Activated CD8-positive, alpha-beta T cell treated with anti-CD3 and anti-CD28 coated beads for 36 hours (primary cell): ENCODE data around the gene RNF14. TPM values are rescaled to one million over a fixed set of nuclear protein-coding genes. Genes with fewer than 3 reads are reported as not detected.

Experiments
- ATAC-seq: fragments of 200-7000 bp; cut with Tn5 transposase; one replicate; pipeline ENCODE4 v1.10.0; 2021; ENCODE audit warnings: mild to moderate bottlenecking, moderate library complexity
- CTCF ChIA-PET: fragments of 350-600 bp; sonication (Branson Sonifier 250); formaldehyde crosslinking; loops from one replicate; lab custom pipeline; 2021; ENCODE audit warnings: antibody characterized with exemption; lab: Charles Lee
- POLR2A ChIA-PET: fragments of 350-600 bp; sonication (Branson Sonifier 250); formaldehyde crosslinking; loops from one replicate; lab custom pipeline; 2021; ENCODE audit warnings: antibody characterized with exemption; lab: Charles Lee
- DNase-seq: peaks from one replicate; pipeline ENCODE4 v3.0.0-alpha.2; 2020
- H3K27ac Mint-ChIP-seq: one replicate; pipeline ENCODE4 v1.8.0; 2021; ENCODE audit warnings: mild to moderate bottlenecking, mixed read lengths
- H3K27me3 Mint-ChIP-seq: one replicate; pipeline ENCODE4 v1.8.0; 2021; ENCODE audit warnings: mixed read lengths
- H3K36me3 Mint-ChIP-seq: one replicate; pipeline ENCODE4 v1.8.0; 2021; ENCODE audit warnings: low read depth, mixed read lengths
- H3K4me1 Mint-ChIP-seq: one replicate; pipeline ENCODE4 v1.8.0; 2021; ENCODE audit warnings: low read depth, mixed read lengths
- H3K4me3 Mint-ChIP-seq: one replicate; pipeline ENCODE4 v1.8.0; 2021; ENCODE audit warnings: mild to moderate bottlenecking, moderate library complexity, mixed read lengths
- H3K9me3 Mint-ChIP-seq: one replicate; pipeline ENCODE4 v1.8.0; 2021; ENCODE audit warnings: mixed read lengths
- intact Hi-C: fragments of 100-400 bp; cut with micrococcal nuclease; formaldehyde crosslinking; loops from one replicate; pipeline ENCODE4 v1.10.0; 2022
- total RNA-seq, 2 experiments: library from RNA; stranded (reverse); gene quantifications; one replicate each; pipeline ENCODE4 v1.2.3, GENCODE V29; 2021
- TF ChIP-seq, protein P1 (sequence below): fragments of 200-600 bp; IDR thresholded peaks from one replicate; pipeline ENCODE4 v1.8.0; 2022; ENCODE audit warnings: antibody characterized with exemption, mild to moderate bottlenecking

Gene RNF14
- total RNA-seq, 2 experiments from 2014 or later, result 34.1 to 35.0 TPM

DNA sequence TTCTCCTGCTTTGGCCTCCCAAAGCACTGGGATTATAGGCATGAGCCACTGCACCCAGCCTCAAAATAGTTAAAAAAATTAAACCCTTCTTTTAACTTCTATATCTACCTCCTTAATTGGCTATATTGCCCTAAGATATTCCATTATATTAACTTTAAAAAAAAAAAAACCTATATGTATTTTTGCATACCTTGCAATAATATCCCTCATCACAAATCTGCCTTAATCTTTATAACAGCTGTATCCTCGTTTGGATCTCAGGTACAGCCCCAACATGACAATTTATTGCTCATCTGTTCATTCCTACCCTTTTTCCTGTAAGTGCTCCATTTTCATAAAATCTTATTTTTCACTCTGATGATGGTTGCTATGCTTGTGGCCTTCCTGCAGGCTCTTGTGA is 31.3 kb downstream of the RNF14 start:
- Mint-ChIP-seq H3K27me3 (no peaks in the 10 kb centered on the region), H3K27ac (peak overlapping the region; percentile 88)

DNA sequence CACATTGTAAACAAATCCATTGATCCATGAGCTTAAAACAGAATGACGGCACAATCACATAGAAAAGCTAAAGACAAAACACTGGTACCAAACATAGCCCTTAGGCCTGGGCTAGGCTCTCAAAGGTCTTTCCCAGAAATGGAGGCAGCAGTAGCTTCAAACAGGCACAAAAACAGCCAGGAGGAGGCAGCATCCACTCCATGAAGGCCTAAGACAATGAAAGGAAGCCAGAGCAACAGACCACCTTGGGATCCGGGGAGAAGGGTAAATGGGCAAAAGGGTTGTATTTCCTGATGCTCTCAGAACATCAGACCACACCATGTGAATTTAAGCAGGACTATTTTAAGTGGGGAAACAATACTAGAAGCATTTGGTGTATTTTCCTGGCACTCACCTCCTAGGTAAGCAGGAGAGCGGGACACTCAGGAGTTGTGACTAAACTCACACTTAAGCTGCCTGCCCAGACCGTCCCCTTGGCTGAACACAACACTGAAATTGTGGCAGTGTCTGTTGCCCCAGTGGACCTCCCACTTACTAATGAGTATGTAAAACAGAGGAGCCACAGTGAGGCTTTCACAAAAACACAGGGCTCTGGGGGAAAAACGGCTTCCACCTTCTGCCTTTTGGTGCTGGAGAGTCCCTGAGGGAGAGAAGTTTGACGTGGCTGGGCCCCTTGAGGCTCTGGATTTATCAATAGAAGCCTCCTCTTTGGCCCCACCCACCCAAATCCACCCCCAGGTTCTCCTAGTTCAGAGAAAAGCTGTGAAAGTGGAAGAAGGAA is 32.0 kb downstream of the RNF14 start:
- TF ChIP-seq, protein P1, sequence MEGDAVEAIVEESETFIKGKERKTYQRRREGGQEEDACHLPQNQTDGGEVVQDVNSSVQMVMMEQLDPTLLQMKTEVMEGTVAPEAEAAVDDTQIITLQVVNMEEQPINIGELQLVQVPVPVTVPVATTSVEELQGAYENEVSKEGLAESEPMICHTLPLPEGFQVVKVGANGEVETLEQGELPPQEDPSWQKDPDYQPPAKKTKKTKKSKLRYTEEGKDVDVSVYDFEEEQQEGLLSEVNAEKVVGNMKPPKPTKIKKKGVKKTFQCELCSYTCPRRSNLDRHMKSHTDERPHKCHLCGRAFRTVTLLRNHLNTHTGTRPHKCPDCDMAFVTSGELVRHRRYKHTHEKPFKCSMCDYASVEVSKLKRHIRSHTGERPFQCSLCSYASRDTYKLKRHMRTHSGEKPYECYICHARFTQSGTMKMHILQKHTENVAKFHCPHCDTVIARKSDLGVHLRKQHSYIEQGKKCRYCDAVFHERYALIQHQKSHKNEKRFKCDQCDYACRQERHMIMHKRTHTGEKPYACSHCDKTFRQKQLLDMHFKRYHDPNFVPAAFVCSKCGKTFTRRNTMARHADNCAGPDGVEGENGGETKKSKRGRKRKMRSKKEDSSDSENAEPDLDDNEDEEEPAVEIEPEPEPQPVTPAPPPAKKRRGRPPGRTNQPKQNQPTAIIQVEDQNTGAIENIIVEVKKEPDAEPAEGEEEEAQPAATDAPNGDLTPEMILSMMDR, result peak; percentile 51
- POLR2A ChIA-PET, result interaction anchor here (1.3 to 6.7 kb wide), 2 partner anchors 9 to 14 kb away, joined by 3 to 52 read pairs; partner anchors contain the start of gene GNPDA1
- no peaks in the 10 kb centered on the region for H3K9me3 Mint-ChIP-seq
- intact Hi-C loops, result no loop called here
- H3K27me3 Mint-ChIP-seq, result no peaks in the 10 kb centered on the region
- peaks cover 58% of the 10 kb centered on the region for H3K36me3 Mint-ChIP-seq
- ATAC-seq (peak; percentile 56), DNase-seq (peak; percentile 49)
- no peak overlapping the region for H3K4me3 Mint-ChIP-seq
- CTCF ChIA-PET, result interaction anchor here (0.7 to 37.7 kb wide), 13 partner anchors 10 to 308 kb away, joined by 3 to 592 read pairs (median 7); partner anchors contain the start of genes GNPDA1 and RNF14
- peaks cover 44% of the 10 kb centered on the region for H3K4me1 Mint-ChIP-seq
- peak overlapping the region; percentile 88 for H3K27ac Mint-ChIP-seq

More for the DNA sequence above, 31.3 kb downstream of the RNF14 start:
- peaks cover 41% of the 10 kb centered on the region for H3K4me1 Mint-ChIP-seq
- peaks cover 55% of the 10 kb centered on the region for H3K36me3 Mint-ChIP-seq
- TF ChIP-seq, protein P1, result no peak
- ChIA-PET POLR2A (interaction anchor here (6.7 kb wide), 1 partner anchor 15 kb away, joined by 52 read pairs; the partner anchor contains the start of gene GNPDA1), CTCF (interaction anchor here (0.7 to 37.7 kb wide), 12 partner anchors 9 to 307 kb away, joined by 3 to 592 read pairs (median 6); partner anchors contain the start of genes GNPDA1 and RNF14)
- DNase-seq (no peak), ATAC-seq (no peak)
- intact Hi-C loops, result no loop called here
- H3K4me3 Mint-ChIP-seq, result no peak overlapping the region
- H3K9me3 Mint-ChIP-seq, result no peaks in the 10 kb centered on the region

DNA sequence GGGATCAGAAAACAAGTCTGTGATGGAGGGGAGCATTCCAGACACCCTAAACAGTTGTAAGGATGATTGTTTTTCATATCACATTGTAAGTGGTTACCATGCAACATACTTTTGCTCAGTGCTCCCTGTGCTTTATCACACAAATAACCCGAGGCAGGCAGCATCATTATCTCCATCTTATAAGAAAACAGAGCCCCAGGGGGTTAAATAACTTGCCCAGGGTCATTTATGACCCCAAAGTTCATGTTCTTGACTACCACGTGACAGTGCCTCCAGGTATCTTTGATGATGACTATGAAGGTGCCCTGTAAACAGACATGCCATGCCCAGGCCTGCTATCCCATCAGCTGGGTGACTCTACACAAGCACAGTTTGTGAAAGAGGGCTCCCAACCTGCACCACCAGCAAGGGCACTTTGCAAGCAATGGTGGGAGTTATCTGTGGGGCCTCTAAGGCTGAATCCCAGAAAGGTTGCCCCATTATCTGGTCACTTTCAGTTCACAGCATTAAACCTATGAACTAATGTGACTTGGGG is 34.4 kb downstream of the RNF14 start:
- Mint-ChIP-seq H3K36me3 (peaks cover 79% of the 10 kb centered on the region), H3K27ac (peak overlapping the region; percentile 84), H3K4me3 (no peak overlapping the region), H3K4me1 (peaks cover 67% of the 10 kb centered on the region), H3K9me3 (no peaks in the 10 kb centered on the region), H3K27me3 (no peaks in the 10 kb centered on the region)
- TF ChIP-seq, protein P1, result no peak
- DNase-seq (no peak), ATAC-seq (no peak)
- CTCF ChIA-PET, result interaction anchor here (0.5 to 37.7 kb wide), 9 partner anchors 9 to 147 kb away, joined by 3 to 592 read pairs (median 3); partner anchors contain the start of genes GNPDA1 and RNF14
- intact Hi-C loops, result no loop called here
- POLR2A ChIA-PET, result interaction anchor here (0.6 to 6.7 kb wide), 2 partner anchors 12 to 533 kb away, joined by 3 to 52 read pairs; partner anchors contain the start of gene GNPDA1

DNA sequence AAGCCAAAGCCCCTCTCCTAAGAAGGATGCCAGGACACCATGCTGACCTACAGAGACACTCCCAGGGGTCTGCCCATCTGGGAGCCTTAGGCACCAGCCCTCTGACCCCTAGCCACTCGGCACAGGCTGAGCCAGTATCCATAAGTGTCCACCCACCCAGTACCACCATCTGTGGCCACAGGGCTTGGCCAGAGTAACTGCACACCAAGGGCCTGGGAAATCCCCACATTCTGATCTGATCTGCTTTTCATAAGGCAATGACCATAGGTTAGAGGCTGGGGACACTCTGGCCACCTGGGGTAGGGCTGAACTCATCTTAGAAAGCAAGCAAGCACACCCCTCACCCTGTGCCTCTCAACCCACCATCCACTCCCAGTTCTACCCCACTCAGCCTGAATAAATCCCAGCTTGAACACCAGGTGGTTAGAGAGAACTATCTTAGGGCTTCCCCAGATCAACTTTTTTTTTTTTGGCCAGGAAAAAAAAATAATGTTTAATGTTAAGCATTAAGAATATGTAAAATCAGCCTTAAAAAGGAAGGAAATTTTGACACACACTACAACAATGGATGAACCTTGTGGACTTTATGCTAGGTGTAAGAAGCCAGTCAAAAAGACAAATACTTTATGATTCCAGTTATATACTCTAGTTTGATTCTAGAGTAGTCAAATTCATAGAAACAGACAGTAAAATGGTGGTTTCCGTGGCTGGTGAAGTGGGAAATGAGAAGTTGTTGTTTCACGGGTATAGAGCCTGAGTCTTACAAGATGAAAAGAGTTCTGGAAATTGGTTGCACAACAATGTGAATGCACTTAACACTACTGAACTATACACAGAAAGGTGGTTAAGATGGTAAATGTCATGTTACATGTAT is 37.7 kb downstream of the RNF14 start:
- peak overlapping the region; percentile 48 for H3K4me3 Mint-ChIP-seq
- TF ChIP-seq, protein P1, result no peak
- peak; percentile 86 for ATAC-seq
- peaks cover 76% of the 10 kb centered on the region for H3K4me1 Mint-ChIP-seq
- intact Hi-C loops, result loop anchor here (5.0 kb wide), 1 partner anchor 34 kb away; no protein-coding TSS in a partner anchor
- no peaks in the 10 kb centered on the region for H3K9me3 Mint-ChIP-seq
- peak overlapping the region; percentile 95 for H3K27ac Mint-ChIP-seq
- POLR2A ChIA-PET, result interaction anchor here (0.6 to 12.5 kb wide), 11 partner anchors 8 to 351 kb away, joined by 3 to 129 read pairs (median 4); partner anchors contain the start of genes GNPDA1, NDFIP1 and RNF14
- H3K27me3 Mint-ChIP-seq, result no peaks in the 10 kb centered on the region
- CTCF ChIA-PET, result interaction anchor here (1.0 to 37.7 kb wide), 10 partner anchors 14 to 144 kb away, joined by 3 to 592 read pairs (median 5); partner anchors contain the start of gene RNF14
- peak; percentile 85 for DNase-seq
- H3K36me3 Mint-ChIP-seq, result peaks cover 85% of the 10 kb centered on the region
